ENCODE measurements around the gene TMEM132C.

GRCh38 chr12:128456922-128457321 is 190.0 kb downstream of the TMEM132C start:
- TF ChIP-seq CTCF (IDR thresholded peaks at IDR 0.05): no peak
- no peak for TF ChIP-seq POLR2A (IDR thresholded peaks at IDR 0.05)
- no peak for TF ChIP-seq POLR2AphosphoS5 (IDR thresholded peaks at IDR 0.05)
